COLO668 (cell line): ENCODE results near the gene DAG1.

Experiments used
- DNase-seq: peaks from one replicate; lab custom pipeline; 2025; ENCODE audit not compliant: unreplicated experiment; lab: John Stamatoyannopoulos, UW

DAG1 gene

DNA sequence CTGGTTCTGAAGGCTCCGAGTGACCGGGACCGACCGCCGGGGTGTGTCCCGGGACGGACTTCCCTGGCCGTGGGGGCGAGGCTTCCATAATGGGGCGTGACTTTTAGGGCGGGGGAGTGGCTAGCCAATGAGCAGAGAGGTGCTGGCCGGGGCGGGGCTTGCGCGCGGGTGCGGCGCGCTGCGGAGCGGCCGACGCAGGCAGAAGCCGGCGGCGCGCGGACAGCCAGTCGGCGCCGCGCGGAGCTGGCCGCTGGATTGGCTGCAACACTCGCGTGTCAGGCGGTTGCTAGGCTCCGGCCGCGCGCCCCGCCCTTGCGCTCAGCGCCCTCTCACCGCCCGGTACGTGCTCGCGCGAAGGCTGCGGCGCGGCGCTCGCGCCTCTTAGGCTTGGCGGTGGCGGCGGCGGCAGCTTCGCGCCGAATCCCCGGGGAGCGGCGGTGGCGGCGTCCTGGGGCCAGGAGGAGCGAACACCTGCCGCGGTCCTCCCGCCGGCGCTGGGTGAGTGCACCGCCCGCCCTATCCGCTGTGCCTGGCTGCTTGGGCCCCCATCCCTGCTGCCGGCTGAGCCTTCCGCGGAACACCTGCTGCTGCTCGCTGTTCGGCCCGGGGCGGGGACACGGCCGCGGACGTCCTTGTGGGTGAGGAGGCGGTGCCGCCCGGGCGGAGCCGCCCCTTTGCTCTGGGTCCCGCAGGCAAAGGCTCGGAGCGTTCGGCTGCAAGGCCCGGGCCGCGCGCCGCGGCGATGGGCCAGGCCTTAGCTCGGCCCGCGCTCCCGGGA, at the start of gene DAG1:
DAG1 (plus strand) TSS at position 332 of the 778 bp plus-strand sequence. CDS start 40,268 bp downstream, outside the sequence.
- peak; percentile 97 for DNase-seq

DNA sequence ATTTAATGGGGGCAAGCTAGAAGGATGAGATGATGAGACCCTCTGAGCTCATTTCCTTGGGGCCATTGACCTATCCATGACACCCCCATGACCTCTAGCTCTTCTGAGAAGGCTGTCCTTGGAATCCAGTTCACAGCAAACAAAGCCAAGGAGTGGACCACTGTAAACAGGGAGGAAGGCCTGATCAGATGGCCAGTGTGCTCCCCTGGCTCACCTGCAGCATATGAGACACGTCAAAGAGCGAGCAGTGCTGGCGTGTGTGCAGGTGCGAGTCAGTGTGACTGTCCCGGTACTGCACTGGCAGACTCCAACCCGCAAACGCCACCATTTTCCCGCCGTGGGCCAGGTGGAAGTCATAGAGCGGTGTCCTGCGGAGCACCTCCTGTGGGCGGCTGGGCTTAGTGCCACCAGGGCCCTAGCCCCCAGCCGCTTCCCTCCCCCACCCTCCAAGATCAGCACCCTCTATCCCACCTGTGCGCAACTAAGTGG, 48.1 kb upstream of the DAG1 start:
- no peak for DNase-seq

DNA sequence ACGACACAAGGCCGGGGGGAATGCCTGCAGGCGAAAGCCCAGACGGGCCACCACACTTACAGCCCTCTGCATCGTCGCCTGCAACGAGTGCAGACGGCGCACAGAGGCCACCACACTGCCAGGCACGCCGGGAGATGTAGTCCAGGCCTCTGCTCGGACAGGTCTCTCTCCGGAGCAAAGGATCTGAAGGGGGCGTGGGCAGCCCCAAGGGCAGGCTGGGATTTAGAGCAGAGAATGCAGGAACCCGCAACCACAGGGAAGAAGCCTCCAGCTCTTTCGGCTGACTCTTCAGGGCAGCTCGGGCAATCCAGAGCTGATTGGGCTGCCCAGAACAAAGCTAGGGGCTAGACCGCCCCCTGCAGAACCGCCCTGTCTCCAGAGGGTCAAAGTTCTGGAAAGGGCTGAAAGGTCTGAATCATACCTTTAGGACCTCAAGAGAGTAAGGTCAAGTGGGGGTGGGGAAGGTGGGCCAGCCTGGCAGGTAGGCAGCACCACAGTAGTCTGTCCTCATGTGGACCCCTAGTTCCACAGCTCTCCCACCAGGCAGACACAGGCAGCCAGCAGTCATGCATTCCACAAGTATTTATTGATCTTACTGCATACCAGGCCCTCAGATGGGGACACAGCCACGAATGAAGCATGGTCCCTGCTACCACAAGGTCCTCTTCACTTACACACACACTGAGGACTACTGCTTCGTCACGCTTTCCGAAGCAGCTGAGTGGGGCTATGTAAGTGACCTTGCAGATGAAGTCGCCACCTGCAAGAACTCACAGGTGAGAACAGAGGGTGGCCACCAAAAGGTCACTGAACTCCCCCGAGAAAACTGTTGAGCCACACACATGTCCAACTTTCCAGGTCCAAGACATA, 47.5 kb upstream of the DAG1 start, which contains the start of gene AMT:
AMT (minus strand) TSS at position 95 of the 870 bp plus-strand sequence; CDS start at position 72, 23 bp downstream.
- no peak for DNase-seq

DNA sequence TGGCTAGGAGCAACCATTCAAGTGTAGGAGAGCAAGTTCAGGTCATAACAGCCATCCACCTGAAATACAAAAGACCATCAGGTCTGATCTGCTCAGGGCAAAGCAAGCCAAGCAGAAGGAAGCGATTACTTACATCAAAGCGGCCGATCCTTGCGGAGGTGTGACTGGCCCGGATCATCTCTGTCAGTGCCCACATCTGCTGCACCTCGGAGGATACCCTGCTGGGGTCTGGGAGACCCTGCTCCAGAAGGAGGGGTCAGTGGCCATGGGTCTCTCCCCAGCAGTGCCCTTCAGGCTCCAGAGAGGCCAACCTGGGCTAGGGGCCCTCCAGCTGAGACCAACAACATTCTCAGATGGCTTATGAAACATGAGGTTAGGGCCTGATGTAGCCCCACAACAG, 45.3 kb upstream of the DAG1 start:
- no peak for DNase-seq

DNA sequence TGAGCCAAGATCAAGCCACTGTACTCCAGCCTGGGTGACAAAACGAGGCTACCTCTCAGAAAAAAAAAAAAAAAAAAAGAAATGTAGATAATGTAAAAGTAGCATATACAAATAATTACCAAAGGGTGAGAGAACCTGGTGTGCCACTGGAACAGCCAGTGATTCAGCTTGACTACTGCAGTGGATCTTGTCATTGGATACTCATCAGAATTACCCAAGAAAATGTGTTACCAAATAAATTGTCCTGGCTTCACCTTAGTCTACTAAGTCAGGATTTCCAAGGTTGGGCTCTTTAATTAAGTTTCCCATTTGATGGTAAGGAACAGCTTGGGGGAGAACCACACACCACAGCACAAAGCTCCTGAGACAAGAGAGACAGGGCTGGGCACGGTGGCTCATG, 42.5 kb upstream of the DAG1 start:
- no peak for DNase-seq

DNA sequence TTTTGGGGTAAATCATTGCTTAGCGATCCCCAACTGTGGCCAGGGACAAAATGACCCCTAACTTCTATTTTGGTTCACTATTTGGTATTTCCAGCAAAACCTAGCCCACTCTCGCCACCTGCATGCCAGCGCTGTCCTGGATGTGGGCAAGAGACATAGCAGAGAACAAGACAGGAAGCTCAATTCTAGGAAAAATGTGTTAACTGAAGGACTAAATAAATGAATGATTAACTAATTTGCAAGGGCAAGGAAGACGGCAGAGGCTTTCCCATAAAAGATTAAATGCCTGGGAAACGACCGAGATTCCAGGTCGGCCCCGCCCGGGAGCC, 41.4 kb upstream of the DAG1 start:
- no peak for DNase-seq

DNA sequence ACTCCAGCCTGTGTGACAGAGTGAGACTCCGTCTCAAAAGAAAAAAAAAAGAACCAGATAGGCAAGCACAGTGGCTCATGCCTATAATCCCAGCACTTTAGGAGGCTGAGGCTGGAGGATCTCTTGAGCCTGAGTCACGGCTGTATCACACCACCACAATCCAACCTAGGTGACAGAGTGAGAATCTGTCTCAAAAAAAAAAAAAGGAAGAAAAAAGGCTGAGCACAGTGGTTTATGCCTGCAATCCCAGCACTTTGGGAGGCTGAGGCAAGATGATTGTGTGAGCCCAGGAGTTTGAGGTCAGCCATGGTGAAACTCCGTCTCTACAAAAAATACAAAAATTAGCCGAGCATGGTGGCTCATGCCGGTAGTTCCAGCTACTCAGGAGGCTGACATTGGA, 35.3 kb upstream of the DAG1 start:
- no peak for DNase-seq

DNA sequence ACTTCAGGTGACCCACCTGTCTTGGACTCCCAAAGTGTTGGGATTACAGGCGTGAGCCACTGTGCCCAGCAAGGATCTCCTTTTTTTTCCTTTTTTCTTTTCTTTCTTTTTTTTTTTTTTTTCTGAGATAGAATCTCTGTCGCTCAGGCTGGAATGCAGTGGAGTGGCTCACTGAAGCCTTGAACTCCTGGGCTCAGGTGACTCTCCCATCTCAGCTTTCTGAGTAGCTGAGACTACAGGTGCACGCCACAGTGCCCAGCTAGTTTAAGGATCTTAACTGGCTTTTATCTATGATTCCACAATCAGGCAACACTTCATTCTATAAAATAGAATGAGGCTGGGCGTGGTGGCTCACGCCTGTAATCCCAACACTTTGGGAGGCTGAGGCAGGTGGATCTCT, 24.7 kb upstream of the DAG1 start:
- DNase-seq, result no peak

DNA sequence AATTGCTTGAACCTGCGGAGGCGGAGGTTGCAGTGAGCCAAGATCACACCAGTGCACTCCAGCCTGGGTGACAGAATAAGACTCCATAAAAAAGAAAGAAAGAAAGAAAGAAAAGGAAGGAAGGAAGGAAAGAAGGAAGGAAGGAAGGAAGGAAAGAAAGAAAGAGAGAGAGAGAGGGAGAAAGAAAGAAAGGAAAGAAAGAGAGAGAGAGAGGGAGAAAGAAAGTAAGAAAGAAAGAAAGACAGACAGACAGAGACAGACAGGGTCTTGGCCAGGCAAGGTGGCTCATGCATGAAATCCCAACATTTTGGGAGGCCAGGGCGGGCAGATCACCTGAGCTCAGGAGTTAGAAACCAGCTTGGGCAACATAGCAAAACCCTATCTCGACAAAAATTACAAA, 16.4 kb upstream of the DAG1 start:
- DNase-seq, result no peak

DNA sequence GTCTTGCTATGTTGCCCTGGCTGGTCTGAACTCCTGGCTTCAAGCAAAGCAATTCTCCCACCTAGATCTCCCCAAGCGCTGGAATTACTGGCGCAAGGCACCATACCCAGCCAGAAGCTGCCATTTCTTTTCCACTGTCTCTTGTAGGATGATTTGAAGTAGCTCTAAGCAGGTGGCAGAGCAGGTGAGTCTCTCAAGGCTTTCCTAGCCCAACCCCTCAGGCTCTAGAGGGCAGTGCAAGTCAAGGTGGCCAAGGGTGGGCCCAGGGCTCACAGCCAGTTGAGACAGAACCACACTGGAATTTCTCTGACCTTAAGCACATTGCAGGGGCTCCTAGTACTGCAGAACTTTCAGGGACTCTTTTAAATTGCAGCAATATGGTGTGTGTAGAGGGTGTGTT, 15.6 kb upstream of the DAG1 start:
- peak; percentile 11 for DNase-seq

DNA sequence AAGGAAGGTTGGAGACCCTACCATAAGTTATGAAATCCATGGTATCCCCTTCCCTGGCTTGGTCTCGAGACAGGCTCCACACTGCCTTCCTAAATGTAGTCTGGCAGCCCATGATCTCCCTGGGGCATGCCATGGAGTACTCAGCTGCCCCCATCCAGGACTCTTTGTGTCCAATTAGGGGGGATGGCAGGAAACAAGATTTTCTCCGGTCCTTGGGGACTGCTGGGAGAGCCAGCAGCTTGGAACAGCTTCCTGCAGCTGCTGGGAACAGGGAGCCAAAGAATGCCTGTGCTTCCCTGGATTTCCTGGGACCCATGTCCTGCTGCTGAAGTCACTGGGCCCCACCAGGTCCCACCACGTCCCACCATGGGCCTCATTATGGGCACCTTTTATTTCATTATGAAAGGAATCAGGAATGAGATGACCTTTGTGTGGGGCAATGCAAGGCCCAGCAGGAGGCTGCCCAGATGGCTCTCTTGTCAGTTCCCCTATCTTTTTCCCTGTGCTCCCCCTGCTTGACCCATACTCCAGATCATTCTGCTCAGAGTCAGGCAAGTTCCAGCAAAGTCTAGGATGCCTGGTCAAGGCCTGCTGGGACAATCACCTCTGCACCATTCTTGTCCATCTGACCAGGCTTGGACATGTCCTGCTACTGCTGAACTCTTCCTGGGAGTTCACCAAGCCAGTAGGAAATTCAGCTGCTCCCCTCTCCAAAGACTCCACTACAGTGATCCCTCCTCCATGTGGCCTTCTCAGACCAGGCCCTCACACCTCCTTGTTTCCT, 15.0 kb upstream of the DAG1 start:
- DNase-seq, result no peak

DNA sequence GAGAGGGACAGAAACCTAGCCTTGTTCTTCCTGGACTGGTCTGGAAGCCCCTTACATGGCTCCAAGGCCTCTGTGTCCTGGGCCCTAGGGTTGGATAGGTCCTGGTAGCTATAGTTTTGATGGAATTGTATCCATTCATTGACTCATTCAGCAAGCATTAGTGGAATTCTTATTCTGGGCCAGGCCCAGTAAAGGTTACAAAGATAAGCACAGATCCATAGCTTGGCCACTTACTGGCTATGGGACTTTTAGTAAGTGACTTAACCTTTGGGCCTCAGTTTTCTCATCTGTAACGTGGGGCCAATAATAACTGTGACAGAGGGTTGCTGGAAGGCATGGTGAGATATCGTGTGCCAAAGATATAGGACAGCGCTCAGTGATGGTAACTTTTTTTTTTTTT, 13.6 kb upstream of the DAG1 start:
- DNase-seq, result no peak

DNA sequence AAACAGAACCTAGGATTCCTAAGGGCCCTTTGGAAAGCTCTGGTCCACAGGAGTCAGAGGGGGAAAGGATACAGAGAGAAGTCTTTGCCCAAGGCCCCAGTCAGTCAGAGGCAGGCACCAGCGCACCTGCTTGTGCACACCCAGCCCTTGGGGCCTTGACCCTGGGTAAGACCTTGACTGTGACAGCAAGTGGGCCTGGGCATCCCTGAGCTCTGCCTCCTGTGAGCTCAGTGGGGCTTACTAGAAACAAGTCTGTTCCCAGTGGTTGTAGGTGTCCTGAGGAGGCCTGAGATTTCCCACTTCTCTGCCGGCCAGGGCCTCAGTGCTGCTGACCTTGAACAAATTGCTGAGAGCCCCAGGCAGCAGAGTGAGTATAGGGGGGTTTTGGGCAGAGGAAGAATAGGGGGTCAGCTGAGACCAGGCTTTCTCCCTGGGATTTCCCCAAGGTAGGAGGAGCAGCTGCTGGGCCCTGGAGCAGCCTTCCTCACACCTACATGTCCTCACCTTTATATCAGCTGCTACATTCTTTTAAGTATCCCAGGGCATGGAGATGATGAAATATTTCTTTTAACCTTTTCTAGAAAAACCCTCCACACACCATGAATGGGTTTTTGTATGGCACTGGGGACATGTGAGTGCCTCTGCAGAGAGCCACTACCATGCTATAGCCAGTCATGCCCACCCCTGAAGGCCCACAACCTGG, 9.7 kb upstream of the DAG1 start:
- DNase-seq, result no peak

DNA sequence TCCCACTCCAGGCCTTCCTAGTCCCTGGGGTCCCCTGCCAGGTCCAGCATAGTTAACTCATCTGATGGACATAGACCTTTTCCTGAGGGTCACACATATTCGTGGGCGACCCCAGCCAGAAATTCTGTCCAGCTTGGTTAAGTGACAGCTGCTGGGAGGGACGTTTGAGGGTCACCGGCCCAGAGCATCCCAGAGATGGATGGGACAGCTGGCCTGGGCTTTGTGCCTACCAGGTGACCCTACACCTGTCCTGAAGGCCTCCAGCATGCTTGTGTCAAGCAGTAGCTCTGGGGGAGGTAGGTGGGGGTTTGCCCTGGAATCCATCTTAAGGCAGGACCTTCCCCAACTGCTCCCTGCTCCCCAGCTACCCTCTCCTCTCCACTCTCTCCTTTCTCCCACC, 9.1 kb upstream of the DAG1 start:
- DNase-seq, result no peak

DNA sequence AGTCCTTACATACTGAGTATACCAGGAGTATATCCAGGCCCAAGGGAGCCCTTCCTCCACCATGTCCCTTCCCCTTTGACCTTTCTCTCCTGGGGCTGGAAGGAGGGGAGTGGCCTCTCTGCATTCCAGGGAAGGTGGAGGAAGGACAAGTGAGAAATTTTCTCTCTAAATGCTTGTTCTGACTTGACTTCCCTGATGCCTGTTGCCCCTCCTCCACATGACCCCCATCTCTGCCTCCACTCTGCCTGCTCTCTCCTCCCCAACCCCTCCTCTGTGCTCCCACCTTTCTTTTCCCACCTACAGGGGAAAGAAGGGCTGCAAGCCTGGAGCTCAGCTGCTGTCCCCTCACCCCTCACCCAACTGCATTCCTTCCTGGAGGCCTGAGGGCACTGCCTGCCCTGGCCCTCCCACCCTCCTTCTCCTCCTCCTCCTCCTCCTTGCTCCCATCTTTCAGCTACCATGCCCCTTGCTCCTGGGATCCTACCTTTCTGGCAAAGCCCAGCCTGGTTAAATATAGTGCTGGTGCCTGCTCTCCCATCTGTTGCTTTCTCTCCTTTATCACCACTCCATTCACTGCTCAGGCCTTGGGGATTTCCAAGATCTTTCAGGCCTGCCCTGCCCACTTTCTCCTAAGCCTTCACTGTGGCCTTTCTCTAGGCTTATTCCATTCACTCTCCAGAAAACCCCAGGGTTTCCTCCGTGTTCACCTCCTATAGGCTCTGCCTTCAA, 8.5 kb upstream of the DAG1 start:
- no peak for DNase-seq

DNA sequence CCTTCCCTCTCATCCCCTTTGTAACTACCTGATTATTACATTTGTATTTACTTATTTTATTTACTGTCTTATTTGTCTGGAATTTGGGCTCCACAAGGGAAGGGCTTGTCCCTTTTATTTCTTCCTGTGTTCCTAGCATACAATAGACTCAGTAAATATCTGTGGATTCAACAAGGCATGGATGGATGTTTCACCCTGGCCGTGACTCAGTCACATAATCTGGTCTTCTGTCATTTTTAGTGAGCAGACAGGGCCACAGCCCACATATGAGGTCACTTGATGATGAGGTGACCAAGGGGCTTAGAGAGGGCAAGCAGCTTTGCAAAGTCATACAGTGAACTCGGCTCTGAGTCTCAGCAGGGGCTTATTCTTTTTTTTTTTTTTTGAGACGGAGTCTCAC, 7.8 kb upstream of the DAG1 start:
- no peak for DNase-seq

DNA sequence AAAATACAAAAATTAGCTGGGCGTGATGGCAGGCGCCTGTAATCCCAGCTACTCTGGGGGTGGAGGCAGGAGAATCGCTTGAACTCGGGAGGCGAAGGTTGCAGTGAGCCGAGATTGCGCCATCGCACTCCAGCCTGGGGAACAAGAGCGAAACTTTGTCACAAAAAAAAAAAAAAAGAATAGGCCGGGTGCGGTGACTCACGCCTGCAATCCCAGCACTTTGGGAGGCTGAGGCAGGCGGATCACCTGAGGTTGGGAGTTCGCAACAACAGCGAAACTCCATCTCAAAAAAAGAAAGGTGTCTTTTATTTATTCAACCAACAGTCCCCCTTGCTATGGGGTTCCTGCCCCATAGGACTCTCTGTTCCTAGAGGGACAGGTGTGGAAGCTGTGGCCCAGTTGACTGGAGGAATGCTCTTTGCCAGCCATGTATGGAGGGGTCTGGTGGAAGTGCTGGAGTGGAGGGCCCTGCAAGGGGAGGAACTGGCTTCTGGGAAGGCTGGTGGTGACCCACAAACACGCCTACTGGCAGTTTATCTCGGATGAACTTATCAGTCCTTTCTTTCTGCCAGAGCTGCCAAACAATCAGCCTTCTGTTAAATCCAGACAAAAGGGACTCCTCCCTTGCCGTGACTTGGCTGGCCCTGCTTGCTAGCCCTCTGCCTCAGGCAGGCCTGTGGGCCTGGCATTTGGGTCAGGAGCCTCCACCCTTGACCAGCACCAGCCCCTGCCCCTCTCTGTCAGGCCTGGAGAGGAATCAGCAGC, 4.6 kb upstream of the DAG1 start:
- no peak for DNase-seq

DNA sequence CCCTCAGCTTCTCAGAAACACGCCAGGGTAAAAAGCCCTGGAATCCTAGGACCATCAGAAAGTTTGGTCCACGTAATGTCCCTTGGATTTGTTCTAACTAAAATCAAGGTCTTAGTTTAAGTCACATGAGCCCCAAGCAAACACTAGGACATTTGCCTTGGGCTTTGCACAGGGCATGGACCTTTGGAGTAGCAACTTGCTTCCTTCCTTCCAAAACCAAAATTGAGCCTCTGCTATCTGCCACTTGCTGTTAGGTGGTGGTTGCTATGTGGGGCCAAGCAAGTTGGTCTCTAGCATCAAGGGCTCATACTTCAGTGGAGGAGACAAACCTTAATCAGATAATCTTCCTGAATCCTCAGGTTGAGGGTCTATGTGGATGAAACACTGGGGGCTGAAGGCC, 4.0 kb upstream of the DAG1 start:
- no peak for DNase-seq
